ENCODE data around the gene CECR2.

Gene CECR2

GRCh38 chr22:17370766-17371432 is 1.6 kb downstream of the CECR2 start:
- peaks cover 0 to 39% (median 10%) of the 10 kb centered on the region in 11 experiments; a peak in 6 of 22 replicates for H4K20me1 ChIP-seq
- no peaks in the 10 kb centered on the region for H3K36me3 ChIP-seq
- TF ChIP-seq Cebpa-rat (IDR thresholded peaks at IDR 0.05): no peak
- no peaks in the 10 kb centered on the region for H3K9me3 ChIP-seq (replicated peaks in 1 of 11)
- peaks cover 27 to 35% (median 30%) of the 10 kb centered on the region in 10 experiments for H3K4me1 ChIP-seq
- H3K4me3 ChIP-seq: peak overlapping the region; percentile 65 to 77 (median 69)
- H3K9ac ChIP-seq: peak overlapping the region; percentile 64 to 83 (median 74); a peak in 21 of 22 replicates
- H3K27ac ChIP-seq: peak overlapping the region in 4 of 11 experiments; percentile 56 to 68 (median 59); a peak in 3 of 22 replicates
- H3K27me3 ChIP-seq: peaks cover 59 to 81% (median 73%) of the 10 kb centered on the region in 11 experiments
- H3K4me2 ChIP-seq: peak overlapping the region; percentile 91 to 99 (median 98)

- Histone ChIP-seq H4K20me1 (peaks cover 0 to 39% (median 10%) of the 10 kb centered on the region in 11 experiments; a peak in 6 of 22 replicates), H3K27ac (no peak overlapping the region), H3K4me3 (peak overlapping the region in 4 of 10 experiments; percentile 65 to 69 (median 68); a peak in 4 of 20 replicates), H3K36me3 (no peaks in the 10 kb centered on the region), H3K9me3 (replicated peaks in 1 of 11) (no peaks in the 10 kb centered on the region), H3K4me1 (peaks cover 27 to 38% (median 31%) of the 10 kb centered on the region in 10 experiments), H3K27me3 (peaks cover 59 to 77% (median 72%) of the 10 kb centered on the region in 11 experiments), H3K4me2 (peak overlapping the region in 5 of 11 experiments; percentile 91 to 99 (median 98); a peak in 7 of 22 replicates), H3K9ac (no peak overlapping the region)
- TF ChIP-seq Cebpa-rat (IDR thresholded peaks at IDR 0.05): no peak
Measured at GRCh38 chr22:17371448-17371847, 2.2 kb downstream of the CECR2 start.

- Histone ChIP-seq H3K27me3 (peaks cover 40 to 54% (median 49%) of the 10 kb centered on the region in 11 experiments), H3K4me2 (no peak overlapping the region), H4K20me1 (peaks cover 0 to 36% (median 10%) of the 10 kb centered on the region in 11 experiments; a peak in 6 of 22 replicates), H3K9me3 (replicated peaks in 1 of 11) (no peaks in the 10 kb centered on the region), H3K4me3 (no peak overlapping the region), H3K36me3 (no peaks in the 10 kb centered on the region), H3K27ac (no peak overlapping the region), H3K9ac (no peak overlapping the region), H3K4me1 (peaks cover 10 to 18% (median 13%) of the 10 kb centered on the region in 10 experiments; a peak in 18 of 20 replicates)
- TF ChIP-seq Cebpa-rat (IDR thresholded peaks at IDR 0.05): no peak
Measured at GRCh38 chr22:17373855-17374254, 4.6 kb downstream of the CECR2 start.

- Histone ChIP-seq H3K9me3 (replicated peaks in 1 of 11) (no peaks in the 10 kb centered on the region), H3K4me3 (no peak overlapping the region), H3K27me3 (peaks cover 20 to 33% (median 27%) of the 10 kb centered on the region in 11 experiments), H3K4me2 (peak overlapping the region in 5 of 11 experiments; percentile 0 to 36 (median 19); a peak in 5 of 22 replicates), H3K4me1 (peaks cover 1 to 13% (median 4%) of the 10 kb centered on the region in 10 experiments; a peak in 16 of 20 replicates), H4K20me1 (peaks cover 0 to 26% (median 3%) of the 10 kb centered on the region in 11 experiments; a peak in 6 of 22 replicates), H3K9ac (no peak overlapping the region), H3K36me3 (no peaks in the 10 kb centered on the region), H3K27ac (no peak overlapping the region)
- TF ChIP-seq Cebpa-rat (IDR thresholded peaks at IDR 0.05): no peak
Measured at GRCh38 chr22:17375914-17376614, 6.8 kb downstream of the CECR2 start.

- no peaks in the 10 kb centered on the region for H3K9me3 ChIP-seq (replicated peaks in 1 of 11)
- no peak overlapping the region for H3K4me2 ChIP-seq
- H3K27ac ChIP-seq: no peak overlapping the region
- H3K27me3 ChIP-seq: peaks cover 11 to 24% (median 18%) of the 10 kb centered on the region in 11 experiments
- TF ChIP-seq Cebpa-rat (IDR thresholded peaks at IDR 0.05): no peak
- H4K20me1 ChIP-seq: peaks cover 0 to 19% (median 0%) of the 10 kb centered on the region in 11 experiments; a peak in 2 of 22 replicates
- H3K36me3 ChIP-seq: no peaks in the 10 kb centered on the region
- H3K9ac ChIP-seq: no peak overlapping the region
- H3K4me3 ChIP-seq: no peak overlapping the region
- peaks cover 0 to 21% (median 9%) of the 10 kb centered on the region in 10 experiments; a peak in 18 of 20 replicates for H3K4me1 ChIP-seq
Measured at GRCh38 chr22:17376950-17377349, 7.7 kb downstream of the CECR2 start.

GRCh38 chr22:17379944-17380343 is 10.7 kb downstream of the CECR2 start:
- Histone ChIP-seq H3K27me3 (no peaks in the 10 kb centered on the region), H4K20me1 (peaks cover 0 to 3% (median 0%) of the 10 kb centered on the region in 11 experiments; a peak in 1 of 22 replicates), H3K4me1 (peaks cover 0 to 25% (median 13%) of the 10 kb centered on the region in 10 experiments; a peak in 18 of 20 replicates), H3K27ac (no peak overlapping the region), H3K9ac (no peak overlapping the region), H3K36me3 (peaks cover 0 to 8% (median 0%) of the 10 kb centered on the region in 11 experiments; a peak in 4 of 22 replicates), H3K4me3 (no peak overlapping the region), H3K4me2 (no peak overlapping the region), H3K9me3 (replicated peaks in 1 of 11) (peaks cover 18 to 25% (median 24%) of the 10 kb centered on the region in 11 experiments)
- TF ChIP-seq Cebpa-rat (IDR thresholded peaks at IDR 0.05): no peak

GRCh38 chr22:17380359-17381087 is 11.3 kb downstream of the CECR2 start:
- Histone ChIP-seq H3K9ac (no peak overlapping the region), H3K36me3 (peaks cover 0 to 8% (median 0%) of the 10 kb centered on the region in 11 experiments; a peak in 4 of 22 replicates), H3K27me3 (no peaks in the 10 kb centered on the region), H3K4me3 (no peak overlapping the region), H3K9me3 (replicated peaks in 1 of 11) (peaks cover 24 to 31% (median 29%) of the 10 kb centered on the region in 11 experiments), H3K4me2 (no peak overlapping the region; a peak in 5 of 22 replicates), H3K27ac (no peak overlapping the region), H4K20me1 (no peaks in the 10 kb centered on the region; a peak in 1 of 22 replicates), H3K4me1 (peaks cover 0 to 25% (median 13%) of the 10 kb centered on the region in 10 experiments; a peak in 18 of 20 replicates)
- no peak for TF ChIP-seq Cebpa-rat (IDR thresholded peaks at IDR 0.05)

- Histone ChIP-seq H3K27me3 (no peaks in the 10 kb centered on the region), H3K4me3 (no peak overlapping the region), H4K20me1 (no peaks in the 10 kb centered on the region; a peak in 1 of 22 replicates), H3K9me3 (replicated peaks in 1 of 11) (peaks cover 28 to 37% (median 35%) of the 10 kb centered on the region in 11 experiments), H3K36me3 (peaks cover 0 to 8% (median 0%) of the 10 kb centered on the region in 11 experiments; a peak in 4 of 22 replicates), H3K4me2 (peak overlapping the region in 8 of 11 experiments; percentile 5 to 60 (median 46); a peak in 10 of 22 replicates), H3K4me1 (peaks cover 0 to 20% (median 13%) of the 10 kb centered on the region in 10 experiments; a peak in 18 of 20 replicates), H3K27ac (peak overlapping the region in 4 of 11 experiments; percentile 15 to 56 (median 39); a peak in 6 of 22 replicates), H3K9ac (no peak overlapping the region; a peak in 2 of 22 replicates)
- TF ChIP-seq Cebpa-rat (IDR thresholded peaks at IDR 0.05): peak in 7 of 11 experiments; percentile 36 to 70 (median 58); a peak in 9 of 22 replicates
Measured at GRCh38 chr22:17381192-17381913, 12.1 kb downstream of the CECR2 start.

Measured in BLaER1 treated with 17β-estradiol and CSF1 and Interleukin-3, amounts not matched to agents 10 nM and 100 nM (cell line).